Measurements from ENCODE around the gene GAL3ST2. TPM values are rescaled to one million over a fixed set of nuclear protein-coding genes. Genes with fewer than 3 reads are reported as not detected.

Gene GAL3ST2
- total RNA-seq, 3 donors from 2014 or later (not counting 1 experiment from before 2014, with no cell fraction given): 0.88 TPM; not detected in 2

DNA sequence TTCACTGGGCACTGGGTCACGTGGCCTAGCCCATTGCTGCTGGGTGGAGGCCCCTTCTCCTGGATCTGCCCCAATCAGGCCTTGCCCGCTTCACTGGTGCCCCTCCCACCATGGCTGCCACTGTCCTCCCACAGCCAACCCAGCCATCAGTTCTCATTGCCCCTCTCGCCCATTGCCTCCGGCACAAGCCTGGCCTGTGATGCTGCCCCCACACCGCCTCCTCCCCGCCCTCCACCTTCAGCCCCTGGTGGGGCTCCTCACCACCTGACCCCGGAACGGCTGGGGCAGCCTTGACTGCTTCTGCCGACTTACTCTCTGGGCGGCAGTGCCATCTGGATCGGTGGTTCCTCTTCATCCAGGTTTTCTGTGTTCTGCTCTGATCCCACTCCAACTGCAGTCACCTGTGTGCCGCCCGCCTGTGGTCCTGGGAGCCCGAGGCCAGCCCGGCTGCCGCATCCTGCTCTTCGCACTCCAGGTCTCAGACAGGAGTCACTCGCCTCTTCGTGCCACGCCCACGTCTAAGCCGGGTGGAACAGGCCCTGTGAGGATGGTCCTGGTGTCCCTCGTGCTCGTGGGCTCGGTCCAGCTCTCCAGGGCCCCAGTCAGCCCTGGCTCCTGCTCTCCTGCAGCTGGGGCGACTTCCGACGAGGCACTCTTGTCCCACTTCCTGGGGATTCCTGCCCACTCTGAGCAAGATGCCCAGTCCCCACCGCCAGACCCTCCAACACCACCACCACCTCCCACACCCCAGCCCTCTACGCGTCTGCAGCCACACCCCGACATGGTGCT lies 28.0 kb upstream of the GAL3ST2 start:
- Mint-ChIP-seq H3K27me3 (ENCODE audit: low read depth in 2 of 2) (peaks cover 0 to 4% of the 10 kb centered on the region in 2 donors), H3K4me1 (no peaks in the 10 kb centered on the region), H3K4me3 (no peak overlapping the region), H3K36me3 (peaks cover 12% of the 10 kb centered on the region), H3K9me3 (no peaks in the 10 kb centered on the region), H3K27ac (no peak overlapping the region)
- DNase-seq (no peak), ATAC-seq (no peak)
- intact Hi-C loops (cut with micrococcal nuclease): no loop called here
- no peaks in the 10 kb centered on the region for H3K9me3 ChIP-seq (ENCODE audit: control insufficient read depth, insufficient read depth, low read length)
- peaks cover 10% of the 10 kb centered on the region for H3K36me3 ChIP-seq (ENCODE audit: control insufficient read depth, insufficient read depth, low read length)
- WGBS (ENCODE audit: insufficient coverage): 91% methylated on average over 32 of the region's 32 CpGs
- H3K27me3 ChIP-seq (ENCODE audit: control insufficient read depth, insufficient read depth, low read length): no peaks in the 10 kb centered on the region
- no peaks in the 10 kb centered on the region for H3K4me1 ChIP-seq (ENCODE audit: control insufficient read depth, insufficient read depth, low read length)
- H3K4me3 ChIP-seq (ENCODE audit: low read length): no peak overlapping the region
- H3K27ac ChIP-seq (ENCODE audit: low read length): no peak overlapping the region
- TF ChIP-seq, protein P1, sequence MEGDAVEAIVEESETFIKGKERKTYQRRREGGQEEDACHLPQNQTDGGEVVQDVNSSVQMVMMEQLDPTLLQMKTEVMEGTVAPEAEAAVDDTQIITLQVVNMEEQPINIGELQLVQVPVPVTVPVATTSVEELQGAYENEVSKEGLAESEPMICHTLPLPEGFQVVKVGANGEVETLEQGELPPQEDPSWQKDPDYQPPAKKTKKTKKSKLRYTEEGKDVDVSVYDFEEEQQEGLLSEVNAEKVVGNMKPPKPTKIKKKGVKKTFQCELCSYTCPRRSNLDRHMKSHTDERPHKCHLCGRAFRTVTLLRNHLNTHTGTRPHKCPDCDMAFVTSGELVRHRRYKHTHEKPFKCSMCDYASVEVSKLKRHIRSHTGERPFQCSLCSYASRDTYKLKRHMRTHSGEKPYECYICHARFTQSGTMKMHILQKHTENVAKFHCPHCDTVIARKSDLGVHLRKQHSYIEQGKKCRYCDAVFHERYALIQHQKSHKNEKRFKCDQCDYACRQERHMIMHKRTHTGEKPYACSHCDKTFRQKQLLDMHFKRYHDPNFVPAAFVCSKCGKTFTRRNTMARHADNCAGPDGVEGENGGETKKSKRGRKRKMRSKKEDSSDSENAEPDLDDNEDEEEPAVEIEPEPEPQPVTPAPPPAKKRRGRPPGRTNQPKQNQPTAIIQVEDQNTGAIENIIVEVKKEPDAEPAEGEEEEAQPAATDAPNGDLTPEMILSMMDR (IDR thresholded peaks at IDR 0.05): no peak

DNA sequence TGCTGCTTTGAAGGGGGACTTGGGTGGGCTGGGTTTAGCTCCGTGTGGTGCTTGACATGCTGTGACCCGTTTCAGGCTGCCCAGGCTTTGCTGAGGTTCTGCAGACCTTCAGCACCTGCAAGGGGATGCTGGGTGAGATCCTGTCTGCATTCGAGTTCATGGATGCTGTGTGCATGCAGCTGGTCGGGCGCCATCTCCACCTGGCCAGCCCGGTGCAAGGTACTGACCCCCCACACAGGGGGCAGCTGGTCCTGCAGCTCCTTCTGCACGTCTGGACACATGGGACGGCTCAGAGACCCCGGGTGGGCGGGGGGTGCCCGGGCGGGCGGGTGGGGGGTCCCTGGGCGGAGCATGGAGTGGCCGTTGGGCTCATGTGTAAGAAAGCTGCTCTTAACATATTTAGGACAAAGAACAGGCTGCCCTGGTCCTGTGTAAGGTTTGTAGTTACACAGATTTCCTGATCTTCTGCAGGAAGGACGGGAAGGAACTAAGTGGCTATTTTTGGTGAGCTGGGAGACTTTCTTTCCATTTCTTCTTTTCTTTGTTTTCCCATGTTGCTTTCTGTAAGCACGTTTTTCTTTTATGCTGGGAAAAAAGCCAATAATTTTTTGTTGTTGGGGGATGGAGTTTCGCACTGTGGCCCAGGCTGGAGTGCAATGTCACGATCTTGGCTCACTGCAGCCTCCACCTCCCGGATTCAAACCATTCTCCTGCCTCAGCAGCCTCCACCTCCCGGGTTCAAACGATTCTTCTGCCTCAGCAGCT lies 26.4 kb upstream of the GAL3ST2 start:
- H3K27ac ChIP-seq (ENCODE audit: low read length): no peak overlapping the region
- Mint-ChIP-seq H3K9me3 (no peaks in the 10 kb centered on the region), H3K27ac (no peak overlapping the region), H3K27me3 (ENCODE audit: low read depth in 2 of 2) (peaks cover 0 to 8% of the 10 kb centered on the region in 2 donors), H3K36me3 (peaks cover 12% of the 10 kb centered on the region), H3K4me3 (no peak overlapping the region), H3K4me1 (no peaks in the 10 kb centered on the region)
- H3K27me3 ChIP-seq (ENCODE audit: control insufficient read depth, insufficient read depth, low read length): no peaks in the 10 kb centered on the region
- no peak overlapping the region for H3K4me3 ChIP-seq (ENCODE audit: low read length)
- 86% methylated on average over 20 of the region's 22 CpGs for WGBS (ENCODE audit: insufficient coverage)
- peaks cover 4% of the 10 kb centered on the region for H3K36me3 ChIP-seq (ENCODE audit: control insufficient read depth, insufficient read depth, low read length)
- no peak for ATAC-seq
- TF ChIP-seq, protein P1 (IDR thresholded peaks at IDR 0.05): no peak
- no peak for DNase-seq
- intact Hi-C loops (cut with micrococcal nuclease): no loop called here
- H3K9me3 ChIP-seq (ENCODE audit: control insufficient read depth, insufficient read depth, low read length): no peaks in the 10 kb centered on the region
- H3K4me1 ChIP-seq (ENCODE audit: control insufficient read depth, insufficient read depth, low read length): no peaks in the 10 kb centered on the region

DNA sequence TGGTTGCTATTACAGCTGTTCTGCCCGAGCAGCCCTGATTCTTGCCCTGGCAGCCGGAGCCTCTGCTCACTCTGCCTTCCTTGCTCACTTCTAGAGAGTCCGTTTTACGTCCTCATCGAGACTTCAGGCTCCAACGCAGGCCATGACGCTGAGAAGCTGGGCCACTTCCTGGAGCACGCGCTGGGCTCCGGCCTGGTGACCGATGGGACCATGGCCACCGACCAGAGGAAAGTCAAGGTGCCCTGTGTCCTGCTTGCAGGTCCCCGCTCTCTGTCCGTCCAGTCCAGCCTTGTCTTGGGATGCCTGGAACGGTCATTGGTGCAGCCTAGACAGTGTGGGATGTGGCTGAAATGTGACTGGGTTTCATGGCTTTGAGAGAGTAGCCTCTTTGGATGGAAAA lies 25.5 kb upstream of the GAL3ST2 start:
- H3K9me3 Mint-ChIP-seq: no peaks in the 10 kb centered on the region
- Histone ChIP-seq H3K27ac (ENCODE audit: low read length) (no peak overlapping the region), H3K4me1 (ENCODE audit: control insufficient read depth, insufficient read depth, low read length) (no peaks in the 10 kb centered on the region), H3K27me3 (ENCODE audit: control insufficient read depth, insufficient read depth, low read length) (no peaks in the 10 kb centered on the region), H3K4me3 (ENCODE audit: low read length) (no peak overlapping the region), H3K36me3 (ENCODE audit: control insufficient read depth, insufficient read depth, low read length) (peaks cover 7% of the 10 kb centered on the region), H3K9me3 (ENCODE audit: control insufficient read depth, insufficient read depth, low read length) (no peaks in the 10 kb centered on the region)
- intact Hi-C loops (cut with micrococcal nuclease): no loop called here
- H3K4me3 Mint-ChIP-seq: no peak overlapping the region
- no peak overlapping the region for H3K27ac Mint-ChIP-seq
- DNase-seq (no peak), ATAC-seq (no peak)
- peaks cover 0 to 8% of the 10 kb centered on the region in 2 donors for H3K27me3 Mint-ChIP-seq (ENCODE audit: low read depth in 2 of 2)
- H3K36me3 Mint-ChIP-seq: peaks cover 3% of the 10 kb centered on the region
- no peaks in the 10 kb centered on the region for H3K4me1 Mint-ChIP-seq
- TF ChIP-seq, protein P1 (IDR thresholded peaks at IDR 0.05): no peak
- 90% methylated on average over 15 of the region's 15 CpGs for WGBS (ENCODE audit: insufficient coverage)
